Kidney epithelial cell (primary cell): ENCODE data around the gene CPNE8. TPM values are rescaled to one million over a fixed set of nuclear protein-coding genes. Genes with fewer than 3 reads are reported as not detected.

Experiments used
- DNase-seq: peaks from one replicate; pipeline ENCODE4 v3.0.0-alpha.2; 2010; ENCODE audit warnings: low read depth
- H3K27me3 ChIP-seq: 2 replicates; pipeline ENCODE4 v1.6.0; 2011; ENCODE audit warnings: low read length; ENCODE audit not compliant: control insufficient read depth, insufficient read depth
- H3K36me3 ChIP-seq: 2 replicates; pipeline ENCODE4 v1.5.1; 2011; ENCODE audit warnings: low read length; ENCODE audit not compliant: control insufficient read depth, insufficient read depth
- H3K4me3 ChIP-seq: 2 replicates; pipeline ENCODE4 v1.5.1; 2011; ENCODE audit warnings: low read depth, mild to moderate bottlenecking, control low read depth, low read length
- CTCF ChIP-seq: IDR thresholded peaks from 2 replicates; pipeline ENCODE4 v1.5.1; 2011; ENCODE audit warnings: mild to moderate bottlenecking, moderate library complexity, low read length, control low read depth, inconsistent platforms; ENCODE audit not compliant: insufficient read depth, poor library complexity, severe bottlenecking
- total RNA-seq: library from RNA; depleted of rRNA; stranded (reverse); fragments of >200 nt; gene quantifications from 2 replicates; pipeline ENCODE4 v1.2.3, GENCODE V29; 2015

Gene CPNE8
- total RNA-seq, 1 donor from 2014 or later = 8.0 TPM

- Histone ChIP-seq H3K4me3 (no peak overlapping the region), H3K27me3 (no peaks in the 10 kb centered on the region), H3K36me3 (no peaks in the 10 kb centered on the region)
- no peak for TF ChIP-seq CTCF
- DNase-seq = no peak
Measured at GRCh38 chr12:38875586-38876228, 29.7 kb downstream of the CPNE8 start.

GRCh38 chr12:38872561-38872960 is 32.8 kb downstream of the CPNE8 start:
- DNase-seq = no peak

GRCh38 chr12:38872156-38872555 is 33.2 kb downstream of the CPNE8 start:
- no peak for DNase-seq
- H3K27me3 ChIP-seq = no peaks in the 10 kb centered on the region
- no peak for TF ChIP-seq CTCF
- no peak overlapping the region for H3K4me3 ChIP-seq
- no peaks in the 10 kb centered on the region for H3K36me3 ChIP-seq

More at GRCh38 chr12:38872561-38872960, 32.8 kb downstream of the CPNE8 start:
- H3K27me3 ChIP-seq = no peaks in the 10 kb centered on the region
- H3K4me3 ChIP-seq = no peak overlapping the region
- TF ChIP-seq CTCF = no peak
- no peaks in the 10 kb centered on the region for H3K36me3 ChIP-seq

- Histone ChIP-seq H3K27me3 (no peaks in the 10 kb centered on the region), H3K4me3 (no peak overlapping the region), H3K36me3 (no peaks in the 10 kb centered on the region)
- no peak for TF ChIP-seq CTCF
- DNase-seq = no peak
Measured at GRCh38 chr12:38869036-38869435, 36.4 kb downstream of the CPNE8 start.

- Histone ChIP-seq H3K27me3 (no peaks in the 10 kb centered on the region), H3K36me3 (no peaks in the 10 kb centered on the region), H3K4me3 (no peak overlapping the region)
- TF ChIP-seq CTCF = no peak
- no peak for DNase-seq
Measured at GRCh38 chr12:38850461-38850860, 54.9 kb downstream of the CPNE8 start.

- DNase-seq = no peak
Measured at GRCh38 chr12:38847247-38847646, 58.1 kb downstream of the CPNE8 start.

More at GRCh38 chr12:38847247-38847646, 58.1 kb downstream of the CPNE8 start:
- Histone ChIP-seq H3K36me3 (no peaks in the 10 kb centered on the region), H3K27me3 (no peaks in the 10 kb centered on the region), H3K4me3 (no peak overlapping the region)
- TF ChIP-seq CTCF = no peak
